ENCODE measurements around the gene PEBP1. TPM values are rescaled to one million over a fixed set of nuclear protein-coding genes. Genes with fewer than 3 reads are reported as not detected.
A peak's percentile ranks its signal among the peaks of the same experiment; 100 is the strongest.
"Not testable (repeated sequence)": the region's sequence is repeated elsewhere in the genome, so short reads cannot be mapped to it uniquely, and the experiment has no call there.

PEBP1 gene
- total RNA-seq, 6 experiments from 2014 or later = 511 to 916 (median 654) TPM

- peaks cover 0 to 51% (median 18%) of the 10 kb centered on the region in 4 donors for H3K4me1 ChIP-seq
- no peak for DNase-seq
- ATAC-seq = peak; percentile 57 to 75 (median 69)
- H3K4me3 ChIP-seq = peak overlapping the region in 2 of 3 donors; percentile 3 to 16
- H3K27me3 ChIP-seq = no peaks in the 10 kb centered on the region
- no peaks in the 10 kb centered on the region for H3K9me3 ChIP-seq
- intact Hi-C loops (cut with DNase I) = loop anchor here in 1 of 2 donors (10.0 kb wide), 1 partner anchor 250 kb away; the partner anchor contains the start of genes SUDS3 and TAOK3
- H3K27ac ChIP-seq = peak overlapping the region; percentile 52 to 72 (median 61)
- TF ChIP-seq, protein P1, sequence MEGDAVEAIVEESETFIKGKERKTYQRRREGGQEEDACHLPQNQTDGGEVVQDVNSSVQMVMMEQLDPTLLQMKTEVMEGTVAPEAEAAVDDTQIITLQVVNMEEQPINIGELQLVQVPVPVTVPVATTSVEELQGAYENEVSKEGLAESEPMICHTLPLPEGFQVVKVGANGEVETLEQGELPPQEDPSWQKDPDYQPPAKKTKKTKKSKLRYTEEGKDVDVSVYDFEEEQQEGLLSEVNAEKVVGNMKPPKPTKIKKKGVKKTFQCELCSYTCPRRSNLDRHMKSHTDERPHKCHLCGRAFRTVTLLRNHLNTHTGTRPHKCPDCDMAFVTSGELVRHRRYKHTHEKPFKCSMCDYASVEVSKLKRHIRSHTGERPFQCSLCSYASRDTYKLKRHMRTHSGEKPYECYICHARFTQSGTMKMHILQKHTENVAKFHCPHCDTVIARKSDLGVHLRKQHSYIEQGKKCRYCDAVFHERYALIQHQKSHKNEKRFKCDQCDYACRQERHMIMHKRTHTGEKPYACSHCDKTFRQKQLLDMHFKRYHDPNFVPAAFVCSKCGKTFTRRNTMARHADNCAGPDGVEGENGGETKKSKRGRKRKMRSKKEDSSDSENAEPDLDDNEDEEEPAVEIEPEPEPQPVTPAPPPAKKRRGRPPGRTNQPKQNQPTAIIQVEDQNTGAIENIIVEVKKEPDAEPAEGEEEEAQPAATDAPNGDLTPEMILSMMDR (IDR thresholded peaks at IDR 0.05) = no peak
- TF ChIP-seq POLR2A (IDR thresholded peaks at IDR 0.05) = no peak
- H3K36me3 ChIP-seq = peaks cover 0 to 3% (median 0%) of the 10 kb centered on the region in 4 donors
- WGBS (ENCODE audit: insufficient coverage, low coverage, low lambda C conversion rate, missing lambda C conversion rate) = 44% methylated on average over 5 of the region's 5 CpGs
Observed at GRCh38 chr12:118124333-118124874, 11.5 kb upstream of the PEBP1 start.

DNA sequence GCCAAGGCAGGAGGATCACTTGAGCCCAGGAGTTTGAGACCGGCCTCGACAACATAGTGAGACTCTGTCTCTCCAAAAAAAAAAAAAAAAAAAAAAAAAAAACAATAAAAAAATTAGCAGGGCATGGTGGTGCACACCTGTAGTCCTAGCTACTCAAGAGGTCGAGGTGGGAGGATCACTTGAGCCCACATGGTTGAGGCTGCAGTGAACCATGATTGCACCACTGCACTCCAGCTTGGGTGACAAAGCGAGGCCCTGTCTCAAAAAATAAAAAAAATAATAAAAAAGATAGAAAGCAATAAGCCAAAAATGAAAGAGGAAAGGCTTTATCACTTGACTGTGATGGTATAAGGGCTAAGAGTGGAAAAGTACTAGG, 10.2 kb upstream of the PEBP1 start:
- no peak for ATAC-seq

GRCh38 chr12:118126119-118126757, 9.7 kb upstream of the PEBP1 start:
- peak; percentile 61 to 83 (median 76) for ATAC-seq
- DNase-seq = peak; percentile 58 to 87 (median 83)
- intact Hi-C loops (cut with DNase I) = loop anchor here in 1 of 2 donors (10.0 kb wide), 1 partner anchor 249 kb away; the partner anchor contains the start of genes SUDS3 and TAOK3
- Histone ChIP-seq H3K9me3 (no peaks in the 10 kb centered on the region), H3K27me3 (no peaks in the 10 kb centered on the region), H3K36me3 (no peaks in the 10 kb centered on the region), H3K4me1 (peaks cover 0 to 52% (median 13%) of the 10 kb centered on the region in 4 donors), H3K27ac (peak overlapping the region in 2 of 3 donors; percentile 18 to 61), H3K4me3 (peak overlapping the region in 1 of 3 donors; percentile 14)
- 37% methylated on average over 5 of the region's 13 CpGs for WGBS (ENCODE audit: insufficient coverage, low coverage, low lambda C conversion rate, missing lambda C conversion rate)
- TF ChIP-seq POLR2A (IDR thresholded peaks at IDR 0.05) = no peak
- TF ChIP-seq, protein P1 (IDR thresholded peaks at IDR 0.05) = no peak

More for the DNA sequence above, 10.2 kb upstream of the PEBP1 start:
- Histone ChIP-seq H3K27me3 (no peaks in the 10 kb centered on the region), H3K36me3 (no peaks in the 10 kb centered on the region), H3K4me3 (no peak overlapping the region), H3K4me1 (peaks cover 0 to 51% (median 16%) of the 10 kb centered on the region in 4 donors), H3K9me3 (no peaks in the 10 kb centered on the region), H3K27ac (peak overlapping the region in 2 of 3 donors; percentile 61 to 69)
- intact Hi-C loops (cut with DNase I) = loop anchor here in 1 of 2 donors (10.0 kb wide), 1 partner anchor 249 kb away; the partner anchor contains the start of genes SUDS3 and TAOK3
- no peak for DNase-seq
- WGBS (ENCODE audit: insufficient coverage, low coverage, low lambda C conversion rate, missing lambda C conversion rate) = 75% methylated on average over 3 of the region's 4 CpGs
- TF ChIP-seq, protein P1 (IDR thresholded peaks at IDR 0.05) = no peak
- TF ChIP-seq POLR2A (IDR thresholded peaks at IDR 0.05) = no peak

- no peak for TF ChIP-seq POLR2A (IDR thresholded peaks at IDR 0.05)
- TF ChIP-seq, protein P1 (IDR thresholded peaks at IDR 0.05) = no peak
- no peak for ATAC-seq
- no peak overlapping the region for H3K27ac ChIP-seq
- H3K27me3 ChIP-seq = no peaks in the 10 kb centered on the region
- no peaks in the 10 kb centered on the region for H3K36me3 ChIP-seq
- H3K4me3 ChIP-seq = no peak overlapping the region
- 100% methylated on average over 3 of the region's 5 CpGs for WGBS (ENCODE audit: insufficient coverage, low coverage, low lambda C conversion rate, missing lambda C conversion rate)
- intact Hi-C loops (cut with DNase I) = loop anchor here in 1 of 2 donors (10.0 kb wide), 1 partner anchor 247 kb away; the partner anchor contains the start of genes SUDS3 and TAOK3
- peaks cover 0 to 57% (median 16%) of the 10 kb centered on the region in 4 donors for H3K4me1 ChIP-seq
- H3K9me3 ChIP-seq = no peaks in the 10 kb centered on the region
- DNase-seq = no peak
Observed at GRCh38 chr12:118127867-118128266, 8.1 kb upstream of the PEBP1 start.

DNA sequence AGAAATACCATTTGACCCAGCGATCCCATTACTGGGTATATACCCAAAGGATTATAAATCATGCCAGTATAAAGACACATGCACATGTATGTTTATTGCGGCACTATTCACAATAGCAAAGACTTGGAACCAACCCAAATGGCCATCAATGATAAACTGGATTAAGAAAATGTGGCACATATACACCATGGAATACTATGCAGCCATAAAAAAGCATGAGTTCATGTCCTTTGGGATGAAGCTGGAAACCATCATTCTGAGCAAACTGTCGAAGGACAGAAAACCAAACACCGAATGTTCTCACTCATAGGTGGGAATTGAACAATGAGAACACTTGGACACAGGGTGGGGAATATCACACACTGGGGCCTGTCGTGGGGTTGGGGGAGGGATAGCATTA, 6.5 kb upstream of the PEBP1 start:
- H3K27me3 ChIP-seq, DNase-seq, H3K9me3 ChIP-seq, ATAC-seq, H3K36me3 ChIP-seq, H3K4me3 ChIP-seq, H3K27ac ChIP-seq: not testable (repeated sequence)
- peaks cover 0 to 51% (median 19%) of the 10 kb centered on the region in 4 donors for H3K4me1 ChIP-seq
- 92% methylated on average over 5 of the region's 5 CpGs for WGBS (ENCODE audit: insufficient coverage, low coverage, low lambda C conversion rate, missing lambda C conversion rate)
- intact Hi-C loops (cut with DNase I) = loop anchor here in 1 of 2 donors (10.0 kb wide), 1 partner anchor 245 kb away; the partner anchor contains the start of genes SUDS3 and TAOK3

All from right lobe of liver (tissue), 6 donors.